Cardiac fibroblast (primary cell): Measurements from ENCODE around the gene ICE2.

Source experiments
- DNase-seq, 2 donors: peaks; one replicate each; pipeline versions ENCODE4 v3.0.0 to v3.0.0-alpha.2; 2010; ENCODE audit warnings: low read depth in 2 of 2
- H3K4me3 ChIP-seq, 2 donors: replicated peaks in 1 of 2; 1 replicate in 1 of 2; 2 replicates in 1 of 2; pipeline ENCODE4 v1.5.1; 2011; ENCODE audit warnings: low read depth in 2 of 2, low read length in 2 of 2, mild to moderate bottlenecking in 2 of 2, moderate library complexity in 1 of 2
- CTCF ChIP-seq: IDR thresholded peaks from one replicate; pipeline ENCODE4 v1.5.1; 2011; ENCODE audit warnings: low read depth, mild to moderate bottlenecking, low read length, inconsistent platforms

Gene ICE2

GRCh38 chr15:60469893-60470641, 8.9 kb downstream of the ICE2 start:
- DNase-seq = peak; percentile 13 to 41
- H3K4me3 ChIP-seq = no peak overlapping the region
- no peak for TF ChIP-seq CTCF

- H3K4me3 ChIP-seq = no peak overlapping the region
- no peak for TF ChIP-seq CTCF
- DNase-seq = peak; percentile 33 to 66
These were observed 13.9 kb downstream of the ICE2 start for GRCh38 chr15:60464836-60465630.

- H3K4me3 ChIP-seq = no peak overlapping the region
- no peak for TF ChIP-seq CTCF
- peak in 1 of 2 donors; percentile 21 for DNase-seq
These were observed 16.9 kb downstream of the ICE2 start for GRCh38 chr15:60462027-60462426.

- peak in 1 of 2 donors; percentile 15 for DNase-seq
- no peak for TF ChIP-seq CTCF
- no peak overlapping the region for H3K4me3 ChIP-seq
These were observed 18.0 kb downstream of the ICE2 start for GRCh38 chr15:60460931-60461330.

- no peak overlapping the region for H3K4me3 ChIP-seq
- no peak for TF ChIP-seq CTCF
- no peak for DNase-seq
These were observed 20.2 kb downstream of the ICE2 start for GRCh38 chr15:60458721-60459120.

- H3K4me3 ChIP-seq = no peak overlapping the region
- no peak for TF ChIP-seq CTCF
- DNase-seq = no peak
These were observed 21.0 kb downstream of the ICE2 start for GRCh38 chr15:60457985-60458384.
